H1 (cell line): ENCODE results near the gene NRN1L. TPM values are rescaled to one million over a fixed set of nuclear protein-coding genes. Genes with fewer than 3 reads are reported as not detected.

Experiments
- CTCF ChIA-PET: fragments of 300-600 bp; sonication (Branson Sonifier 250); formaldehyde crosslinking; loops from one replicate; lab custom pipeline; 2021; ENCODE audit not compliant: partially characterized antibody; lab: Charles Lee
- POLR2A ChIA-PET: fragments of 300-600 bp; sonication (Branson Sonifier 250); formaldehyde crosslinking; loops from one replicate; lab custom pipeline; 2021; ENCODE audit warnings: inconsistent platforms; ENCODE audit not compliant: partially characterized antibody; lab: Charles Lee
- DNase-seq, 2 experiments: peaks; one replicate each; pipeline versions ENCODE4 v3.0.0 to v3.0.0-alpha.2; 2010 to 2022; ENCODE audit warnings: low spot score in 2 of 2, low read depth in 1 of 2, mixed read lengths in 1 of 2
- FAIRE-seq: peaks from 2 replicates; lab custom pipeline; 2011; peaks lifted over from hg19 to GRCh38; lab: Jason Lieb, UNC
- H2AFZ ChIP-seq: 2 replicates; pipeline ENCODE4 v1.8.1; 2012; ENCODE audit warnings: low read length, inconsistent platforms
- H2AK5ac ChIP-seq: 2 replicates; pipeline ENCODE4 v1.6.1; 2013; ENCODE audit warnings: low read depth, low read length
- H2BK120ac ChIP-seq: replicated peaks from 2 replicates; pipeline ENCODE3; 2013; ENCODE audit warnings: low read depth, low read length, inconsistent platforms
- H2BK12ac ChIP-seq: 2 replicates; pipeline ENCODE4 v1.6.1; 2013; ENCODE audit warnings: low read depth, low read length
- H2BK15ac ChIP-seq: 2 replicates; pipeline ENCODE4 v1.6.1; 2013; ENCODE audit warnings: low read length
- H2BK20ac ChIP-seq: 2 replicates; pipeline ENCODE4 v1.6.1; 2013; ENCODE audit warnings: low read length
- H2BK5ac ChIP-seq: 2 replicates; pipeline ENCODE4 v1.6.1; 2013; ENCODE audit warnings: low read depth, low read length
- H3K14ac ChIP-seq: 2 replicates; pipeline ENCODE4 v1.6.1; 2013; ENCODE audit warnings: inconsistent platforms; ENCODE audit not compliant: insufficient read length
- H3K18ac ChIP-seq: 2 replicates; pipeline ENCODE4 v1.6.1; 2013; ENCODE audit warnings: low read length; ENCODE audit errors: extremely low read depth
- H3K23ac ChIP-seq: 2 replicates; pipeline ENCODE4 v1.6.1; 2013; ENCODE audit warnings: inconsistent platforms; ENCODE audit not compliant: insufficient read length
- H3K23me2 ChIP-seq: 2 replicates; pipeline ENCODE4 v1.6.1; 2013; ENCODE audit warnings: low read depth, low read length
- H3K27ac ChIP-seq: 2 replicates; pipeline ENCODE4 v1.6.1; 2011; ENCODE audit warnings: low read depth, low read length, inconsistent platforms
- H3K27me3 ChIP-seq, 4 experiments: replicated peaks in 1 of 4; 1 replicate in 1 of 4; 2 replicates in 3 of 4; pipeline versions ENCODE4 v1.6.1 to v1.8.1; 2011 to 2013; ENCODE audit warnings: low read length in 3 of 4, mild to moderate bottlenecking in 3 of 4, inconsistent platforms in 2 of 4, mixed read lengths in 2 of 4, moderate library complexity in 1 of 4; ENCODE audit not compliant: control insufficient read depth in 3 of 4, insufficient read depth in 3 of 4; ENCODE audit errors: extremely low read depth in 1 of 4
- H3K36me3 ChIP-seq, 4 experiments: 2 replicates each; pipeline versions ENCODE4 v1.6.1 to v1.8.1; 2011 to 2013; ENCODE audit warnings: mild to moderate bottlenecking in 4 of 4, low read length in 3 of 4, moderate library complexity in 2 of 4, control low read depth in 1 of 4, inconsistent platforms in 1 of 4; ENCODE audit not compliant: insufficient read depth in 4 of 4, control insufficient read depth in 2 of 4
- H3K4ac ChIP-seq: replicated peaks from 2 replicates; pipeline ENCODE3; 2013; ENCODE audit warnings: low read length, low read depth, mixed read lengths, inconsistent platforms; ENCODE audit not compliant: insufficient read length
- H3K4me1 ChIP-seq, 4 experiments: replicated peaks in 1 of 4; 1 replicate in 1 of 4; 2 replicates in 3 of 4; pipeline versions ENCODE4 v1.6.1 to v1.8.1; 2011 to 2013; ENCODE audit warnings: low read length in 3 of 4, inconsistent platforms in 2 of 4, mixed read lengths in 1 of 4; ENCODE audit not compliant: insufficient read depth in 4 of 4, control insufficient read depth in 3 of 4
- H3K4me2 ChIP-seq, 2 experiments: 2 replicates each; pipeline versions ENCODE4 v1.6.1 to v1.8.1; 2011 to 2013; ENCODE audit warnings: low read depth in 2 of 2, low read length in 2 of 2, control low read depth in 1 of 2, inconsistent platforms in 1 of 2, mild to moderate bottlenecking in 1 of 2; ENCODE audit not compliant: insufficient read depth in 1 of 2
- H3K4me3 ChIP-seq, 4 experiments: fragments of 200-600, 300-600 bp in 1 of 4; sonication (generic), shearing (Covaris generic), sonication (Bioruptor Twin) in 1 of 4; 2 replicates each; pipeline versions ENCODE4 v1.5.1 to v1.8.1; 2011 to 2016; ENCODE audit warnings: low read length in 4 of 4, low read depth in 3 of 4, control low read depth in 2 of 4, inconsistent platforms in 2 of 4, mild to moderate bottlenecking in 2 of 4, mixed read lengths in 1 of 4, moderate library complexity in 1 of 4; ENCODE audit not compliant: insufficient read depth in 2 of 4; ENCODE audit errors: extremely low read depth in 1 of 4
- H3K56ac ChIP-seq: replicated peaks from 2 replicates; pipeline ENCODE3; 2013; ENCODE audit warnings: low read depth, mild to moderate bottlenecking, mixed read lengths, low read length, inconsistent platforms; ENCODE audit not compliant: insufficient read length
- H3K79me1 ChIP-seq: 2 replicates; pipeline ENCODE4 v1.6.1; 2013; ENCODE audit warnings: low read depth, low read length, control low read depth
- H3K79me2 ChIP-seq, 2 experiments: 2 replicates each; pipeline versions ENCODE4 v1.6.1 to v1.8.1; 2012 to 2013; ENCODE audit warnings: low read length in 2 of 2, mild to moderate bottlenecking in 2 of 2, inconsistent platforms in 1 of 2; ENCODE audit not compliant: insufficient read depth in 2 of 2, control insufficient read depth in 1 of 2
- H3K9ac ChIP-seq, 4 experiments: replicated peaks in 1 of 4; 1 replicate in 1 of 4; 2 replicates in 3 of 4; pipeline versions ENCODE4 v1.6.1 to v1.8.1; 2011 to 2013; ENCODE audit warnings: low read depth in 3 of 4, low read length in 3 of 4, control low read depth in 2 of 4, mild to moderate bottlenecking in 2 of 4, moderate library complexity in 2 of 4, inconsistent platforms in 1 of 4; ENCODE audit errors: extremely low read depth in 1 of 4
- H3K9me3 ChIP-seq, 2 experiments: 2 replicates each; pipeline versions ENCODE4 v1.6.1 to v1.8.1; 2012 to 2013; ENCODE audit warnings: mild to moderate bottlenecking in 2 of 2, moderate library complexity in 2 of 2, control low read depth in 1 of 2, inconsistent platforms in 1 of 2, low read depth in 1 of 2, low read length in 1 of 2, mixed read lengths in 1 of 2; ENCODE audit not compliant: insufficient read depth in 2 of 2
- H4K20me1 ChIP-seq, 2 experiments: replicated peaks in 1 of 2; 2 replicates each; pipeline versions ENCODE3 to v1.8.1; 2011 to 2013; ENCODE audit warnings: inconsistent platforms in 2 of 2, low read length in 2 of 2, mild to moderate bottlenecking in 1 of 2; ENCODE audit not compliant: insufficient read depth in 2 of 2, control insufficient read depth in 1 of 2
- H4K5ac ChIP-seq: 2 replicates; pipeline ENCODE4 v1.6.1; 2013; ENCODE audit warnings: low read length, low read depth, mixed read lengths, inconsistent platforms; ENCODE audit not compliant: insufficient read length
- H4K8ac ChIP-seq: 2 replicates; pipeline ENCODE4 v1.8.0; 2013; ENCODE audit warnings: mild to moderate bottlenecking, moderate library complexity, low read length, inconsistent platforms; ENCODE audit not compliant: insufficient read depth; ENCODE audit errors: extremely low read depth
- H4K91ac ChIP-seq: replicated peaks from 2 replicates; pipeline ENCODE3; 2013; ENCODE audit warnings: low read length, mixed read lengths, inconsistent platforms; ENCODE audit not compliant: insufficient read length
- ASH2L ChIP-seq: fragments of 200-600, 300-600 bp; sonication (generic); IDR thresholded peaks from one replicate; pipeline ENCODE4 v1.7.1; 2017; ENCODE audit warnings: low read length
- BRCA1 ChIP-seq: IDR thresholded peaks from 2 replicates; pipeline ENCODE4 v1.6.1; 2012; ENCODE audit warnings: low read depth, low read length, improper control_type of control experiment
- CHD1 ChIP-seq: IDR thresholded peaks from 2 replicates; pipeline ENCODE4 v1.6.1; 2012; ENCODE audit warnings: low read depth, low read length, improper control_type of control experiment
- CTBP2 ChIP-seq: IDR thresholded peaks from 2 replicates; pipeline ENCODE4 v1.7.0; 2011; ENCODE audit warnings: borderline replicate concordance, mild to moderate bottlenecking, moderate library complexity, mixed read lengths, low read length; ENCODE audit not compliant: insufficient read depth, insufficient read length
- GABPA ChIP-seq: IDR thresholded peaks from 2 replicates; pipeline ENCODE4 v1.6.1; 2011; ENCODE audit warnings: mild to moderate bottlenecking, low read length, moderate library complexity, borderline replicate concordance; ENCODE audit not compliant: insufficient read depth
- MAFK ChIP-seq: IDR thresholded peaks from 2 replicates; pipeline ENCODE4 v1.6.1; 2012; ENCODE audit warnings: low read depth, mild to moderate bottlenecking, improper control_type of control experiment, low read length
- RBBP5 ChIP-seq: IDR thresholded peaks from 2 replicates; pipeline ENCODE4 v1.7.1; 2012; ENCODE audit warnings: low read depth, mild to moderate bottlenecking, inconsistent platforms, low read length, moderate library complexity, borderline replicate concordance
- TAF1 ChIP-seq: IDR thresholded peaks from 2 replicates; pipeline ENCODE4 v1.6.1; 2011; ENCODE audit warnings: mild to moderate bottlenecking, low read depth, low read length
- TBP ChIP-seq: IDR thresholded peaks from 2 replicates; pipeline ENCODE4 v1.6.1; 2011; ENCODE audit warnings: low read depth, low read length, improper control_type of control experiment
- TEAD4 ChIP-seq: IDR thresholded peaks from 2 replicates; pipeline ENCODE4 v1.6.1; 2012; ENCODE audit warnings: low read depth, low read length, inconsistent platforms, mixed read lengths
- ZNF274 ChIP-seq: IDR thresholded peaks from 2 replicates; pipeline ENCODE4 v1.7.0; 2012; ENCODE audit warnings: low read length, borderline replicate concordance; ENCODE audit errors: extremely low read depth
- WGBS, 2 experiments: shearing (Covaris generic) in 1 of 2; methylation state at CpG; one replicate each; pipeline versions ENCODE4 v1.1.6 to v1.1.7; 2013 to 2015; ENCODE audit warnings: low lambda C conversion rate in 2 of 2, mixed read lengths in 2 of 2, inconsistent platforms in 1 of 2, low coverage in 1 of 2, missing lambda C conversion rate in 1 of 2; ENCODE audit not compliant: insufficient replicate concordance in 2 of 2, insufficient coverage in 1 of 2, insufficient read length in 1 of 2; ENCODE audit errors: extremely low coverage in 1 of 2, missing lambda C conversion rate in 1 of 2; 5-methylcytosine and 5-hydroxymethylcytosine counted together
- polyA plus RNA-seq, 7 experiments: library from polyadenylated mRNA; depleted of rRNA in 3 of 7; stranded (reverse) in 5 of 7; unstranded in 2 of 7; fragments of >200 nt in 5 of 7; fragments of 200-250 nt in 2 of 7; gene quantifications; 1 replicate in 5 of 7; 2 replicates in 1 of 7; 4 replicates in 1 of 7; pipeline versions ENCODE4 v1.2.1 to v1.2.3, GENCODE V29; 2011 to 2013; ENCODE audit warnings: missing spikeins in 2 of 7, mixed read lengths in 2 of 7
- total RNA-seq: library from RNA; stranded (reverse); fragmentation: NEBNext Ultra II Directional; extraction: Animal tissue kit (Norgen Biotek cat#: 25700); gene quantifications from 2 replicates; pipeline ENCODE4 v1.2.1, GENCODE V29; 2021
- TF ChIP-seq, protein P1 (sequence below): IDR thresholded peaks from 2 replicates; pipeline ENCODE4 v1.6.1; 2012; ENCODE audit warnings: low read length, inconsistent platforms

The NRN1L gene
- total and polyA plus RNA-seq, 2 of the 8 experiments (the other 6 are each of a cell fraction or from before 2014, with no cell fraction given): 4.1 to 35.2 TPM

- no peak overlapping the region for H3K27ac ChIP-seq
- no peak overlapping the region for H4K8ac ChIP-seq
- H3K4me2 ChIP-seq: peak overlapping the region; percentile 40 to 59
- no peaks in the 10 kb centered on the region for H3K36me3 ChIP-seq
- H4K91ac ChIP-seq: no peak overlapping the region
- H3K14ac ChIP-seq: no peak overlapping the region
- peaks cover 11 to 31% of the 10 kb centered on the region in 2 experiments for H3K79me2 ChIP-seq
- DNase-seq (no peak), FAIRE-seq (no peak)
- WGBS, 2 experiments: 67% methylated on average over 5 of the region's 5 CpGs; no CpG with 5 or more reads in 1 of the 2 experiments
- H4K20me1 ChIP-seq: peaks cover 0 to 1% of the 10 kb centered on the region in 2 experiments
- no peak overlapping the region for H2AK5ac ChIP-seq
- H3K4me1 ChIP-seq: peaks cover 0 to 10% (median 7%) of the 10 kb centered on the region in 4 experiments; a peak in 4 of 7 replicates
- no peak overlapping the region for H2BK12ac ChIP-seq
- no peak overlapping the region for H3K18ac ChIP-seq
- no peaks in the 10 kb centered on the region for H3K9me3 ChIP-seq
- H3K27me3 ChIP-seq: no peaks in the 10 kb centered on the region
- no peak overlapping the region for H2BK20ac ChIP-seq
- no peak overlapping the region for H3K4ac ChIP-seq
- H2AFZ ChIP-seq: no peak overlapping the region
- no peak overlapping the region for H2BK15ac ChIP-seq
- H2BK5ac ChIP-seq: no peak overlapping the region
- H3K79me1 ChIP-seq: peaks cover 13% of the 10 kb centered on the region; the same call in 1 of the 2 replicates
- peaks cover 4% of the 10 kb centered on the region for H3K23me2 ChIP-seq
- H3K4me3 ChIP-seq: peak overlapping the region; percentile 18 to 62 (median 28); a peak in 7 of 8 replicates
- POLR2A ChIA-PET: interaction anchor here (0.8 to 2.6 kb wide), 13 partner anchors 8 to 634 kb away, joined by 3 to 25 read pairs (median 4); partner anchors contain the start of genes CTRL, EDC4, NRN1L and NUTF2
- CTCF ChIA-PET: interaction anchor here (1.3 to 21.8 kb wide), 4 partner anchors 9 to 148 kb away, joined by 3 to 623 read pairs (median 8); partner anchors contain the start of genes CTRL, LCAT and PSMB10
- no peak overlapping the region for H3K56ac ChIP-seq
- H4K5ac ChIP-seq: peak overlapping the region; percentile 94
- peak overlapping the region; percentile 83 for H2BK120ac ChIP-seq
- H3K9ac ChIP-seq: peak overlapping the region in 2 of 4 experiments; percentile 8 to 55; a peak in 2 of 7 replicates
- no peak overlapping the region for H3K23ac ChIP-seq
- TF ChIP-seq MAFK: no peak
- TF ChIP-seq RBBP5: no peak
- no peak for TF ChIP-seq ZNF274
- no peak for TF ChIP-seq TAF1
- no peak for TF ChIP-seq GABPA
- no peak for TF ChIP-seq TBP
- TF ChIP-seq, protein P1, sequence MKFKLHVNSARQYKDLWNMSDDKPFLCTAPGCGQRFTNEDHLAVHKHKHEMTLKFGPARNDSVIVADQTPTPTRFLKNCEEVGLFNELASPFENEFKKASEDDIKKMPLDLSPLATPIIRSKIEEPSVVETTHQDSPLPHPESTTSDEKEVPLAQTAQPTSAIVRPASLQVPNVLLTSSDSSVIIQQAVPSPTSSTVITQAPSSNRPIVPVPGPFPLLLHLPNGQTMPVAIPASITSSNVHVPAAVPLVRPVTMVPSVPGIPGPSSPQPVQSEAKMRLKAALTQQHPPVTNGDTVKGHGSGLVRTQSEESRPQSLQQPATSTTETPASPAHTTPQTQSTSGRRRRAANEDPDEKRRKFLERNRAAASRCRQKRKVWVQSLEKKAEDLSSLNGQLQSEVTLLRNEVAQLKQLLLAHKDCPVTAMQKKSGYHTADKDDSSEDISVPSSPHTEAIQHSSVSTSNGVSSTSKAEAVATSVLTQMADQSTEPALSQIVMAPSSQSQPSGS: no peak
- no peak for TF ChIP-seq CTBP2
- no peak for TF ChIP-seq ASH2L
- TF ChIP-seq CHD1: no peak
- TF ChIP-seq BRCA1: no peak
- no peak for TF ChIP-seq TEAD4
These were observed 7.7 kb downstream of the NRN1L start for GRCh38 chr16:67892375-67892774.
